WTC11 (cell line): ENCODE measurements around the gene BMPER. TPM values are rescaled to one million over a fixed set of nuclear protein-coding genes. Genes with fewer than 3 reads are reported as not detected.

Source experiments
- ATAC-seq: fragments of 200-7000 bp; cut with Tn5 transposase; 2 replicates; pipeline ENCODE4 v1.10.0; 2021; ENCODE audit warnings: mild to moderate bottlenecking, moderate library complexity
- CTCF ChIA-PET: fragments of 300-600 bp; sonication (Branson Sonifier 250); formaldehyde crosslinking; loops from one replicate; lab custom pipeline; 2021; ENCODE audit warnings: antibody characterized with exemption; lab: Charles Lee
- POLR2A ChIA-PET: fragments of 350-600 bp; sonication (Branson Sonifier 250); formaldehyde crosslinking; loops from one replicate; lab custom pipeline; 2021; ENCODE audit warnings: antibody characterized with exemption; lab: Charles Lee
- DNase-seq: peaks from one replicate; pipeline ENCODE4 v3.0.0; 2021; ENCODE audit warnings: low spot score
- H3K27ac Mint-ChIP-seq: 2 replicates; pipeline ENCODE4 v1.8.0; 2021; ENCODE audit warnings: mixed read lengths
- H3K27me3 Mint-ChIP-seq: 2 replicates; pipeline ENCODE4 v1.8.0; 2021; ENCODE audit warnings: low read depth, mild to moderate bottlenecking, moderate library complexity, mixed read lengths
- H3K36me3 Mint-ChIP-seq: 2 replicates; pipeline ENCODE4 v1.8.0; 2021; ENCODE audit warnings: mixed read lengths
- H3K4me1 Mint-ChIP-seq: 2 replicates; pipeline ENCODE4 v1.8.0; 2022; ENCODE audit warnings: mixed read lengths
- H3K4me3 Mint-ChIP-seq: 2 replicates; pipeline ENCODE4 v1.8.0; 2021; ENCODE audit warnings: mild to moderate bottlenecking, moderate library complexity, mixed read lengths
- H3K9me3 Mint-ChIP-seq: 2 replicates; pipeline ENCODE4 v1.8.0; 2021; ENCODE audit warnings: mixed read lengths
- CBFB ChIP-seq: sonication (generic); formaldehyde crosslinking; IDR thresholded peaks from 2 replicates; pipeline ENCODE4 v1.8.1; 2022; ENCODE audit warnings: mild to moderate bottlenecking, low read depth, missing genetic modification reagents
- CREM ChIP-seq: sonication (generic); formaldehyde crosslinking; IDR thresholded peaks from 2 replicates; pipeline ENCODE4 v1.8.1; 2022; ENCODE audit warnings: mild to moderate bottlenecking, missing genetic modification reagents, moderate library complexity
- E2F1 ChIP-seq: sonication (generic); formaldehyde crosslinking; IDR thresholded peaks from 2 replicates; pipeline ENCODE4 v1.8.0; 2022; ENCODE audit warnings: mild to moderate bottlenecking, missing genetic modification reagents
- E2F4 ChIP-seq: sonication (generic); formaldehyde crosslinking; IDR thresholded peaks from 2 replicates; pipeline ENCODE4 v1.8.1; 2022; ENCODE audit warnings: low read depth, mild to moderate bottlenecking, moderate library complexity, missing genetic modification reagents, borderline replicate concordance
- FOXP1 ChIP-seq: sonication (generic); formaldehyde crosslinking; IDR thresholded peaks from 2 replicates; pipeline ENCODE4 v1.8.0; 2022; ENCODE audit warnings: missing genetic modification reagents, mild to moderate bottlenecking, moderate library complexity, borderline replicate concordance
- GTF2I ChIP-seq: fragments of 250-450 bp; sonication (Bioruptor Pico); conservative IDR thresholded peaks from 2 replicates; pipeline ENCODE4 v1.4.0; 2021; ENCODE audit warnings: mild to moderate bottlenecking
- HMGXB4 ChIP-seq: sonication (generic); formaldehyde crosslinking; IDR thresholded peaks from 2 replicates; pipeline ENCODE4 v1.8.1; 2023; ENCODE audit warnings: mild to moderate bottlenecking, moderate library complexity, missing genetic modification reagents
- KAT7 ChIP-seq: sonication (generic); formaldehyde crosslinking; IDR thresholded peaks from 2 replicates; pipeline ENCODE4 v1.8.1; 2023; ENCODE audit warnings: missing genetic modification reagents, mild to moderate bottlenecking, borderline replicate concordance
- OVOL2 ChIP-seq: fragments of 250-450 bp; sonication (Bioruptor Pico); IDR thresholded peaks from 2 replicates; pipeline ENCODE4 v1.9.0; 2021; ENCODE audit warnings: mild to moderate bottlenecking, borderline replicate concordance
- SP1 ChIP-seq: sonication (generic); formaldehyde crosslinking; conservative IDR thresholded peaks from 2 replicates; pipeline ENCODE4 v1.8.1; 2022; ENCODE audit warnings: missing genetic modification reagents
- TP53 ChIP-seq: sonication (generic); formaldehyde crosslinking; IDR thresholded peaks from 2 replicates; pipeline ENCODE4 v1.8.1; 2023; ENCODE audit warnings: mild to moderate bottlenecking, missing genetic modification reagents
- USF1 ChIP-seq: sonication (generic); formaldehyde crosslinking; IDR thresholded peaks from 2 replicates; pipeline ENCODE4 v1.8.0; 2022; ENCODE audit warnings: mild to moderate bottlenecking, missing genetic modification reagents
- ZMAT4 ChIP-seq: fragments of 250-450 bp; sonication (Bioruptor Pico); IDR thresholded peaks from 2 replicates; pipeline ENCODE4 v1.9.0; 2021; ENCODE audit warnings: mild to moderate bottlenecking
- ZNF232 ChIP-seq: sonication (generic); formaldehyde crosslinking; IDR thresholded peaks from 2 replicates; pipeline ENCODE4 v1.8.0; 2022; ENCODE audit warnings: mild to moderate bottlenecking, missing genetic modification reagents
- ZNF281 ChIP-seq: sonication (generic); formaldehyde crosslinking; IDR thresholded peaks from 2 replicates; pipeline ENCODE4 v1.8.0; 2023; ENCODE audit warnings: mild to moderate bottlenecking, missing genetic modification reagents
- ZNF317 ChIP-seq: sonication (generic); formaldehyde crosslinking; IDR thresholded peaks from 2 replicates; pipeline ENCODE4 v1.8.1; 2023; ENCODE audit warnings: low read depth, mild to moderate bottlenecking, moderate library complexity, missing genetic modification reagents, borderline replicate concordance
- ZNF396 ChIP-seq: fragments of 250-450 bp; sonication (Bioruptor Pico); IDR thresholded peaks from 2 replicates; pipeline ENCODE4 v1.8.0; 2021; ENCODE audit warnings: mild to moderate bottlenecking, moderate library complexity, borderline replicate concordance
- ZNF671 ChIP-seq: fragments of 250-450 bp; sonication (Bioruptor Pico); IDR thresholded peaks from 2 replicates; pipeline ENCODE4 v1.8.0; 2021; ENCODE audit warnings: mild to moderate bottlenecking
- total RNA-seq: library from RNA; stranded (reverse); gene quantifications from 3 replicates; pipeline ENCODE4 v1.2.3, GENCODE V29; 2021

The BMPER gene
- total RNA-seq, 1 experiment from 2014 or later: 1.9 TPM

- no peak overlapping the region for H3K27ac Mint-ChIP-seq
- TF ChIP-seq FOXP1 (CRISPR knock-in tag): no peak
- no peak for TF ChIP-seq CBFB
- no peak for TF ChIP-seq ZNF671 (CRISPR knock-in tag)
- no peak for TF ChIP-seq OVOL2 (CRISPR knock-in tag)
- TF ChIP-seq KAT7 (CRISPR knock-in tag): no peak
- TF ChIP-seq USF1 (CRISPR knock-in tag): no peak
- no peak for TF ChIP-seq E2F1 (CRISPR knock-in tag)
- TF ChIP-seq HMGXB4 (CRISPR knock-in tag): no peak
- TF ChIP-seq E2F4 (CRISPR knock-in tag): no peak
- TF ChIP-seq SP1: no peak
- no peak for TF ChIP-seq CREM (CRISPR knock-in tag)
- TF ChIP-seq ZNF317 (CRISPR knock-in tag): no peak
- TF ChIP-seq ZNF281: no peak
- TF ChIP-seq ZNF232 (CRISPR knock-in tag): no peak
- no peak for TF ChIP-seq ZNF396
- no peaks in the 10 kb centered on the region for H3K36me3 Mint-ChIP-seq
- no peak for ATAC-seq
- no peaks in the 10 kb centered on the region for H3K27me3 Mint-ChIP-seq
- POLR2A ChIA-PET: no interaction called here
- CTCF ChIA-PET: interaction anchor here (0.7 to 1.2 kb wide), 2 partner anchors 41 to 79 kb away, joined by 3 to 4 read pairs; no protein-coding TSS in a partner anchor
- no peaks in the 10 kb centered on the region for H3K9me3 Mint-ChIP-seq
- DNase-seq: no peak
- 0 out of 2 replicates have a peak, but pooled peaks cover 3% of the 10 kb centered on the region for H3K4me1 Mint-ChIP-seq
- no peak overlapping the region for H3K4me3 Mint-ChIP-seq
These were observed 106.4 kb downstream of the BMPER start for GRCh38 chr7:34011696-34012095.

- Mint-ChIP-seq H3K36me3 (no peaks in the 10 kb centered on the region), H3K27me3 (no peaks in the 10 kb centered on the region), H3K9me3 (no peaks in the 10 kb centered on the region), H3K4me1 (0 out of 2 replicates have a peak, but pooled peaks cover 3% of the 10 kb centered on the region), H3K27ac (no peak overlapping the region), H3K4me3 (no peak overlapping the region)
- TF ChIP-seq TP53 (CRISPR knock-in tag): no peak
- no peak for TF ChIP-seq ZMAT4 (CRISPR knock-in tag)
- no peak for TF ChIP-seq ZNF396
- TF ChIP-seq GTF2I (CRISPR knock-in tag): no peak
- ATAC-seq (no peak), DNase-seq (no peak)
- ChIA-PET POLR2A (no interaction called here), CTCF (no interaction called here)
These were observed 108.1 kb downstream of the BMPER start for GRCh38 chr7:34013421-34013820.
